ENCODE data around the gene PLK1. TPM values are rescaled to one million over a fixed set of nuclear protein-coding genes. Genes with fewer than 3 reads are reported as not detected.

PLK1 gene
- total and polyA plus RNA-seq, 2 of the 13 experiments (the other 11 are each of a cell fraction or from before 2014, with no cell fraction given): 71.5 to 76.3 TPM

GRCh38 chr16:23729503-23730424 lies 51.1 kb downstream of the PLK1 start (continued):
- TF ChIP-seq ZNF687 (CRISPR knock-in tag; IDR thresholded peaks at IDR 0.05): no peak
- no peak for TF ChIP-seq HIVEP1 (CRISPR knock-in tag; IDR thresholded peaks at IDR 0.05)
- TF ChIP-seq PHF5A (CRISPR knock-in tag; IDR thresholded peaks at IDR 0.05; ENCODE audit: low read depth, unreplicated experiment): no peak
- no peak for TF ChIP-seq ZNF251 (CRISPR knock-in tag; IDR thresholded peaks at IDR 0.05)
- 0 out of 2 replicates have a peak, but pooled peaks have one; percentile 33 for TF ChIP-seq ZNF12 (CRISPR knock-in tag; IDR thresholded peaks at IDR 0.05)
- TF ChIP-seq THRA (CRISPR knock-in tag; IDR thresholded peaks at IDR 0.05; ENCODE audit: borderline replicate concordance): no peak
- TF ChIP-seq ZNF556 (CRISPR knock-in tag; IDR thresholded peaks at IDR 0.05; ENCODE audit: borderline replicate concordance): no peak
- peak; percentile 62; the same call in 1 of the 2 replicates for TF ChIP-seq GABPB1 (CRISPR knock-in tag; IDR thresholded peaks at IDR 0.05)
- no peak for TF ChIP-seq ZNF678 (CRISPR knock-in tag; IDR thresholded peaks at IDR 0.05)
- TF ChIP-seq ZNF382 (CRISPR knock-in tag; IDR thresholded peaks at IDR 0.05; ENCODE audit: borderline replicate concordance): no peak
- no peak for TF ChIP-seq ASH2L (IDR thresholded peaks at IDR 0.05; ENCODE audit: insufficient read length, low read depth, low read length)
- TF ChIP-seq HMG20A (CRISPR knock-in tag; IDR thresholded peaks at IDR 0.05; ENCODE audit: borderline replicate concordance): 0 out of 2 replicates have a peak, but pooled peaks have one; percentile 52
- TF ChIP-seq ZFY (CRISPR knock-in tag; IDR thresholded peaks at IDR 0.05): no peak
- TF ChIP-seq KAT8 (CRISPR knock-in tag; IDR thresholded peaks at IDR 0.05): peak; percentile 62
- TF ChIP-seq EEA1 (CRISPR knock-in tag; IDR thresholded peaks at IDR 0.05; ENCODE audit: borderline replicate concordance): 0 out of 2 replicates have a peak, but pooled peaks have one; percentile 35
- no peak for TF ChIP-seq FOXJ3 (CRISPR knock-in tag; IDR thresholded peaks at IDR 0.05; ENCODE audit: borderline replicate concordance)
- no peak for TF ChIP-seq SOX6 (IDR thresholded peaks at IDR 0.05)
- TF ChIP-seq SOX6 (CRISPR knock-in tag; IDR thresholded peaks at IDR 0.05): peak; percentile 56
- TF ChIP-seq SP140L (CRISPR knock-in tag; IDR thresholded peaks at IDR 0.05; ENCODE audit: borderline replicate concordance): no peak
- TF ChIP-seq U2AF1 (optimal IDR thresholded peaks at IDR 0.05; ENCODE audit: low read depth, low read length): no peak
- TF ChIP-seq TBP (CRISPR knock-in tag; IDR thresholded peaks at IDR 0.05): no peak
- no peak for TF ChIP-seq MAFK (conservative IDR thresholded peaks at IDR 0.05 in 1 of 2, IDR thresholded peaks at IDR 0.05 in 1 of 2; ENCODE audit: low read length in 2 of 2)
- TF ChIP-seq ZNF615 (CRISPR knock-in tag; IDR thresholded peaks at IDR 0.05; ENCODE audit: borderline replicate concordance): no peak
- TF ChIP-seq PRPF4 (IDR thresholded peaks at IDR 0.05; ENCODE audit: low read depth, low read length, poor library complexity, severe bottlenecking): no peak
- no peak for TF ChIP-seq TEAD2 (CRISPR knock-in tag; IDR thresholded peaks at IDR 0.05)
- peak; percentile 37; the same call in 1 of the 2 replicates for TF ChIP-seq ELF3 (CRISPR knock-in tag; IDR thresholded peaks at IDR 0.05)
- TF ChIP-seq RFXANK (CRISPR knock-in tag; IDR thresholded peaks at IDR 0.05): no peak

All from HepG2 (cell line).